WTC11 (cell line): ENCODE data around the gene SP100. TPM values are rescaled to one million over a fixed set of nuclear protein-coding genes. Genes with fewer than 3 reads are reported as not detected.
"Not testable (repeated sequence)": the region's sequence is repeated elsewhere in the genome, so short reads cannot be mapped to it uniquely, and the experiment has no call there.

Experiments used
- ATAC-seq: fragments of 200-7000 bp; cut with Tn5 transposase; 2 replicates; pipeline ENCODE4 v1.10.0; 2021; ENCODE audit warnings: mild to moderate bottlenecking, moderate library complexity
- CTCF ChIA-PET: fragments of 300-600 bp; sonication (Branson Sonifier 250); formaldehyde crosslinking; loops from one replicate; lab custom pipeline; 2021; ENCODE audit warnings: antibody characterized with exemption; lab: Charles Lee
- POLR2A ChIA-PET: fragments of 350-600 bp; sonication (Branson Sonifier 250); formaldehyde crosslinking; loops from one replicate; lab custom pipeline; 2021; ENCODE audit warnings: antibody characterized with exemption; lab: Charles Lee
- DNase-seq: peaks from one replicate; pipeline ENCODE4 v3.0.0; 2021; ENCODE audit warnings: low spot score
- H3K27ac Mint-ChIP-seq: 2 replicates; pipeline ENCODE4 v1.8.0; 2021; ENCODE audit warnings: mixed read lengths
- H3K27me3 Mint-ChIP-seq: 2 replicates; pipeline ENCODE4 v1.8.0; 2021; ENCODE audit warnings: low read depth, mild to moderate bottlenecking, moderate library complexity, mixed read lengths
- H3K36me3 Mint-ChIP-seq: 2 replicates; pipeline ENCODE4 v1.8.0; 2021; ENCODE audit warnings: mixed read lengths
- H3K4me1 Mint-ChIP-seq: 2 replicates; pipeline ENCODE4 v1.8.0; 2022; ENCODE audit warnings: mixed read lengths
- H3K4me3 Mint-ChIP-seq: 2 replicates; pipeline ENCODE4 v1.8.0; 2021; ENCODE audit warnings: mild to moderate bottlenecking, moderate library complexity, mixed read lengths
- H3K9me3 Mint-ChIP-seq: 2 replicates; pipeline ENCODE4 v1.8.0; 2021; ENCODE audit warnings: mixed read lengths
- ATF3 ChIP-seq: sonication (generic); formaldehyde crosslinking; conservative IDR thresholded peaks from 2 replicates; pipeline ENCODE4 v1.8.1; 2022; ENCODE audit warnings: mild to moderate bottlenecking, missing genetic modification reagents
- CREB1 ChIP-seq: sonication (generic); formaldehyde crosslinking; IDR thresholded peaks from 2 replicates; pipeline ENCODE4 v1.8.0; 2023; ENCODE audit warnings: mild to moderate bottlenecking, missing genetic modification reagents
- ERG ChIP-seq: fragments of 250-450 bp; sonication (Bioruptor Pico); IDR thresholded peaks from 2 replicates; pipeline ENCODE4 v1.8.0; 2021; ENCODE audit warnings: mild to moderate bottlenecking
- FOXK1 ChIP-seq: sonication (generic); formaldehyde crosslinking; IDR thresholded peaks from 2 replicates; pipeline ENCODE4 v1.8.0; 2022; ENCODE audit warnings: mild to moderate bottlenecking, moderate library complexity, missing genetic modification reagents
- FOXP1 ChIP-seq: sonication (generic); formaldehyde crosslinking; IDR thresholded peaks from 2 replicates; pipeline ENCODE4 v1.8.0; 2022; ENCODE audit warnings: missing genetic modification reagents, mild to moderate bottlenecking, moderate library complexity, borderline replicate concordance
- FOXP4 ChIP-seq: sonication (generic); formaldehyde crosslinking; IDR thresholded peaks from 2 replicates; pipeline ENCODE4 v1.8.0; 2022; ENCODE audit warnings: mild to moderate bottlenecking, missing genetic modification reagents
- HMGXB4 ChIP-seq: sonication (generic); formaldehyde crosslinking; IDR thresholded peaks from 2 replicates; pipeline ENCODE4 v1.8.1; 2023; ENCODE audit warnings: mild to moderate bottlenecking, moderate library complexity, missing genetic modification reagents
- MLX ChIP-seq: sonication (generic); formaldehyde crosslinking; IDR thresholded peaks from 2 replicates; pipeline ENCODE4 v1.8.1; 2023; ENCODE audit warnings: mild to moderate bottlenecking, missing genetic modification reagents, moderate library complexity
- NFE2L1 ChIP-seq: sonication (generic); formaldehyde crosslinking; IDR thresholded peaks from 2 replicates; pipeline ENCODE4 v1.8.1; 2023; ENCODE audit warnings: missing genetic modification reagents
- NR3C1 ChIP-seq: sonication (generic); formaldehyde crosslinking; conservative IDR thresholded peaks from 2 replicates; pipeline ENCODE4 v1.8.1; 2023; ENCODE audit warnings: low read depth, mild to moderate bottlenecking, missing genetic modification reagents
- PRRX2 ChIP-seq: fragments of 250-450 bp; sonication (Bioruptor Pico); IDR thresholded peaks from 2 replicates; pipeline ENCODE4 v1.8.0; 2021; ENCODE audit warnings: mild to moderate bottlenecking
- RELA ChIP-seq: sonication (generic); formaldehyde crosslinking; IDR thresholded peaks from 2 replicates; pipeline ENCODE4 v1.8.1; 2022; ENCODE audit warnings: missing genetic modification reagents, mild to moderate bottlenecking, borderline replicate concordance
- TEAD1 ChIP-seq: sonication (generic); formaldehyde crosslinking; IDR thresholded peaks from 2 replicates; pipeline ENCODE4 v1.8.0; 2022; ENCODE audit warnings: mild to moderate bottlenecking, missing genetic modification reagents
- TEAD4 ChIP-seq: sonication (generic); formaldehyde crosslinking; IDR thresholded peaks from 2 replicates; pipeline ENCODE4 v1.8.0; 2022; ENCODE audit warnings: mild to moderate bottlenecking, missing genetic modification reagents
- ZBTB21 ChIP-seq: sonication (generic); formaldehyde crosslinking; IDR thresholded peaks from 2 replicates; pipeline ENCODE4 v1.8.1; 2023; ENCODE audit warnings: mild to moderate bottlenecking, missing genetic modification reagents, borderline replicate concordance
- ZMAT4 ChIP-seq: fragments of 250-450 bp; sonication (Bioruptor Pico); IDR thresholded peaks from 2 replicates; pipeline ENCODE4 v1.9.0; 2021; ENCODE audit warnings: mild to moderate bottlenecking
- ZNF121 ChIP-seq: sonication (generic); formaldehyde crosslinking; IDR thresholded peaks from 2 replicates; pipeline ENCODE4 v1.8.0; 2023; ENCODE audit warnings: missing genetic modification reagents
- ZNF671 ChIP-seq: fragments of 250-450 bp; sonication (Bioruptor Pico); IDR thresholded peaks from 2 replicates; pipeline ENCODE4 v1.8.0; 2021; ENCODE audit warnings: mild to moderate bottlenecking
- ZSCAN18 ChIP-seq: fragments of 250-450 bp; sonication (Bioruptor Pico); IDR thresholded peaks from 2 replicates; pipeline ENCODE4 v2.1.2; 2022; ENCODE audit warnings: mild to moderate bottlenecking, moderate library complexity
- total RNA-seq: library from RNA; stranded (reverse); gene quantifications from 3 replicates; pipeline ENCODE4 v1.2.3, GENCODE V29; 2021

Gene SP100
- total RNA-seq, 1 experiment from 2014 or later = 1.3 TPM

GRCh38 chr2:230435431-230435830, 19.4 kb downstream of the SP100 start (continued):
- TF ChIP-seq NR3C1 = no peak
- TF ChIP-seq FOXP4 (CRISPR knock-in tag) = no peak
- TF ChIP-seq TEAD4 (CRISPR knock-in tag) = no peak
- no peak for TF ChIP-seq PRRX2 (CRISPR knock-in tag)
- no peak for TF ChIP-seq TEAD1 (CRISPR knock-in tag)

- CTCF ChIA-PET, H3K27ac Mint-ChIP-seq, ATAC-seq, DNase-seq, H3K4me1 Mint-ChIP-seq, H3K36me3 Mint-ChIP-seq, H3K27me3 Mint-ChIP-seq, POLR2A ChIA-PET, H3K4me3 Mint-ChIP-seq: not testable (repeated sequence)
- H3K9me3 Mint-ChIP-seq = peaks cover 14% of the 10 kb centered on the region
These were observed 23.1 kb downstream of the SP100 start for GRCh38 chr2:230439121-230439520.

- Mint-ChIP-seq H3K27me3 (no peaks in the 10 kb centered on the region), H3K27ac (no peak overlapping the region), H3K4me3 (no peak overlapping the region), H3K4me1 (peaks cover 2% of the 10 kb centered on the region; the same call in 1 of the 2 replicates), H3K36me3 (peaks cover 3% of the 10 kb centered on the region; the same call in 1 of the 2 replicates), H3K9me3 (peaks cover 14% of the 10 kb centered on the region)
- TF ChIP-seq ERG (CRISPR knock-in tag) (no peak), RELA (CRISPR knock-in tag) (no peak), CREB1 (CRISPR knock-in tag) (no peak), FOXP1 (CRISPR knock-in tag) (no peak), ZNF121 (CRISPR knock-in tag) (no peak), MLX (CRISPR knock-in tag) (no peak), HMGXB4 (CRISPR knock-in tag) (no peak), ATF3 (CRISPR knock-in tag) (no peak), FOXP4 (CRISPR knock-in tag) (no peak), ZBTB21 (no peak), ZMAT4 (no peak), ZNF671 (CRISPR knock-in tag) (no peak), TEAD4 (CRISPR knock-in tag) (no peak), ZSCAN18 (CRISPR knock-in tag) (no peak), NFE2L1 (CRISPR knock-in tag) (no peak), FOXK1 (CRISPR knock-in tag) (no peak)
- DNase-seq (no peak), ATAC-seq (no peak)
- CTCF ChIA-PET = no interaction called here
- POLR2A ChIA-PET = no interaction called here
These were observed 23.6 kb downstream of the SP100 start for GRCh38 chr2:230439590-230439989.
